Measurements from ENCODE around the gene FXYD2.

DNA sequence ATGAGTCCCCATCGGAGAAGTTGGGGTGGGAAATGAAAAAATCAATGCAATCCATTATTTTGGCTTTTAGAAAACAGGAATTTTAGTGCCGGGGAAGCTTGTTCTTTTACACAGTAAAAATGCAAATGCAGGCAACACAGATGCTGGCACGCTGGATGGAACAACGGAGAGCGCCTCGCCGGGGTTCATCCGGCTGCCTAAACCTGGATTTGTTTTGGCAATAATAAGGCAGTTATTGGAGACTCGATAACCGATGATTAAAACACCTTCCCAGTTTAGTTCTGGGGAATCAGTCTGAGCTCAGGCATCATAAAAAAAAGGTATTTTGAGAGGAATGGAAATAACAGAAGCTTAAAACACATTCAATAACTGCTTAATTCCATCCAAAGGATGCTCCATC is 30.4 kb downstream of the FXYD2 start:
- TF ChIP-seq, protein P1, sequence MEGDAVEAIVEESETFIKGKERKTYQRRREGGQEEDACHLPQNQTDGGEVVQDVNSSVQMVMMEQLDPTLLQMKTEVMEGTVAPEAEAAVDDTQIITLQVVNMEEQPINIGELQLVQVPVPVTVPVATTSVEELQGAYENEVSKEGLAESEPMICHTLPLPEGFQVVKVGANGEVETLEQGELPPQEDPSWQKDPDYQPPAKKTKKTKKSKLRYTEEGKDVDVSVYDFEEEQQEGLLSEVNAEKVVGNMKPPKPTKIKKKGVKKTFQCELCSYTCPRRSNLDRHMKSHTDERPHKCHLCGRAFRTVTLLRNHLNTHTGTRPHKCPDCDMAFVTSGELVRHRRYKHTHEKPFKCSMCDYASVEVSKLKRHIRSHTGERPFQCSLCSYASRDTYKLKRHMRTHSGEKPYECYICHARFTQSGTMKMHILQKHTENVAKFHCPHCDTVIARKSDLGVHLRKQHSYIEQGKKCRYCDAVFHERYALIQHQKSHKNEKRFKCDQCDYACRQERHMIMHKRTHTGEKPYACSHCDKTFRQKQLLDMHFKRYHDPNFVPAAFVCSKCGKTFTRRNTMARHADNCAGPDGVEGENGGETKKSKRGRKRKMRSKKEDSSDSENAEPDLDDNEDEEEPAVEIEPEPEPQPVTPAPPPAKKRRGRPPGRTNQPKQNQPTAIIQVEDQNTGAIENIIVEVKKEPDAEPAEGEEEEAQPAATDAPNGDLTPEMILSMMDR (IDR thresholded peaks at IDR 0.05), result no peak
- no peak for TF ChIP-seq POLR2A (IDR thresholded peaks at IDR 0.05)
- no peak for TF ChIP-seq POLR2AphosphoS5 (IDR thresholded peaks at IDR 0.05; ENCODE audit: insufficient read depth in 1 of 2, low read depth in 1 of 2)

Measured in vagina (tissue), 2 donors.